Neuron (in vitro differentiated cells): ENCODE measurements around the gene DVL3.

Source experiments
- H2AFZ ChIP-seq: one replicate; pipeline ENCODE4 v1.6.1; 2013; ENCODE audit warnings: low read depth, mild to moderate bottlenecking, inconsistent platforms, low read length, moderate library complexity
- H3K27me3 ChIP-seq: one replicate; pipeline ENCODE4 v1.6.1; 2013; ENCODE audit warnings: low read length; ENCODE audit not compliant: insufficient read depth
- H3K36me3 ChIP-seq: one replicate; pipeline ENCODE4 v1.6.1; 2013; ENCODE audit warnings: low read length; ENCODE audit not compliant: insufficient read depth
- H3K4me1 ChIP-seq: one replicate; pipeline ENCODE4 v1.6.1; 2013; ENCODE audit warnings: low read length; ENCODE audit not compliant: insufficient read depth
- H3K4me3 ChIP-seq: 2 replicates; pipeline ENCODE4 v1.5.1; 2013; ENCODE audit warnings: mild to moderate bottlenecking, low read length, moderate library complexity
- H3K9me3 ChIP-seq: one replicate; pipeline ENCODE4 v1.6.1; 2013; ENCODE audit warnings: low read length

DVL3 gene

GRCh38 chr3:184211718-184212117, 56.5 kb downstream of the DVL3 start:
- H2AFZ ChIP-seq = no peak overlapping the region
- H3K4me3 ChIP-seq = no peak overlapping the region
- H3K4me1 ChIP-seq = no peaks in the 10 kb centered on the region
- H3K36me3 ChIP-seq = no peaks in the 10 kb centered on the region
- H3K9me3 ChIP-seq = no peaks in the 10 kb centered on the region
- peaks cover 1% of the 10 kb centered on the region for H3K27me3 ChIP-seq

DNA sequence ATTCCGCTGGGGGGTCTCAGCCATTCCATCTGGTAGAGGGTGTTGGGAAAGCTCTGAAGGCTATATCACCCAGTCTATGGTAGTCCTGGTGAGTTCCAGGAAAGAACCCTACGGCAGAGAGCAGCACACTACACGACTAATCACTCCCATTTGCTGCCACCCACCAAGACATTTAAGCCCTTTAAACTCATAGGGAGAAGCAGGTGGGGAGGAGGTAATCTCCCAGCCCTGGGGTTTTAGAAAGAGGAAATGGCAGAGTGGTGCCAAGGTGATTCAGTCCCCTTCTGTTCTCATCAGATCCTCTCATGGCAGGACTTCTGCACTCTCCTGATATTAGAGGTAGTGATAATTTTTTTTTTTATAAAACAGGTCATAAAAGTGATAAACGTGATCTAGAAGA, 63.6 kb downstream of the DVL3 start:
- Histone ChIP-seq H2AFZ (no peak overlapping the region), H3K27me3 (no peaks in the 10 kb centered on the region), H3K9me3 (no peaks in the 10 kb centered on the region), H3K36me3 (no peaks in the 10 kb centered on the region), H3K4me1 (no peaks in the 10 kb centered on the region), H3K4me3 (no peak overlapping the region)

- no peaks in the 10 kb centered on the region for H3K4me1 ChIP-seq
- no peaks in the 10 kb centered on the region for H3K9me3 ChIP-seq
- peaks cover 11% of the 10 kb centered on the region for H3K27me3 ChIP-seq
- H2AFZ ChIP-seq = no peak overlapping the region
- no peak overlapping the region for H3K4me3 ChIP-seq
- H3K36me3 ChIP-seq = no peaks in the 10 kb centered on the region
Observed at GRCh38 chr3:184222521-184222920, 67.3 kb downstream of the DVL3 start.
